Trophoblast cell (in vitro differentiated cells and primary cell): ENCODE results near the gene ERFL.
"Not testable (repeated sequence)": the region's sequence is repeated elsewhere in the genome, so short reads cannot be mapped to it uniquely, and the experiment has no call there.

ENCODE experiments used
- DNase-seq, 2 donors: peaks; one replicate each; pipeline ENCODE4 v3.0.0-alpha.2; 2016
- H2AFZ ChIP-seq: 2 replicates; pipeline ENCODE4 v1.6.1; 2013; ENCODE audit warnings: low read length, moderate library complexity, mild to moderate bottlenecking; ENCODE audit not compliant: insufficient read depth, poor library complexity
- H2AK5ac ChIP-seq: 2 replicates; pipeline ENCODE4 v1.6.1; 2013; ENCODE audit warnings: mild to moderate bottlenecking, low read length
- H2BK120ac ChIP-seq: 2 replicates; pipeline ENCODE4 v1.6.1; 2013; ENCODE audit warnings: low read length, mild to moderate bottlenecking, moderate library complexity; ENCODE audit not compliant: insufficient read depth, poor library complexity
- H2BK12ac ChIP-seq: 2 replicates; pipeline ENCODE4 v1.6.1; 2013; ENCODE audit warnings: mild to moderate bottlenecking, low read length, moderate library complexity
- H2BK5ac ChIP-seq: 2 replicates; pipeline ENCODE4 v1.6.1; 2013; ENCODE audit warnings: low read length, low read depth, moderate library complexity, mild to moderate bottlenecking; ENCODE audit not compliant: poor library complexity
- H3K14ac ChIP-seq: 2 replicates; pipeline ENCODE4 v1.6.1; 2013; ENCODE audit warnings: mild to moderate bottlenecking, low read length
- H3K18ac ChIP-seq: 2 replicates; pipeline ENCODE4 v1.6.1; 2013; ENCODE audit warnings: mild to moderate bottlenecking, low read length
- H3K23ac ChIP-seq: 2 replicates; pipeline ENCODE4 v1.6.1; 2013; ENCODE audit warnings: low read length
- H3K27ac ChIP-seq: 2 replicates; pipeline ENCODE4 v1.5.1; 2013; ENCODE audit warnings: low read depth, mild to moderate bottlenecking, inconsistent platforms, low read length, moderate library complexity
- H3K27me3 ChIP-seq: 2 replicates; pipeline ENCODE4 v1.6.1; 2013; ENCODE audit warnings: inconsistent platforms, mild to moderate bottlenecking, low read length, moderate library complexity; ENCODE audit not compliant: insufficient read depth
- H3K36me3 ChIP-seq, 2 experiments: 1 replicate in 1 of 2; 2 replicates in 1 of 2; pipeline ENCODE4 v1.6.1; 2013; ENCODE audit warnings: low read length in 2 of 2, mild to moderate bottlenecking in 2 of 2, moderate library complexity in 1 of 2; ENCODE audit not compliant: insufficient read depth in 2 of 2, control insufficient read depth in 1 of 2
- H3K4ac ChIP-seq: 2 replicates; pipeline ENCODE4 v1.6.1; 2013; ENCODE audit warnings: low read depth, mild to moderate bottlenecking, low read length, moderate library complexity
- H3K4me1 ChIP-seq, 2 experiments: 1 replicate in 1 of 2; 2 replicates in 1 of 2; pipeline ENCODE4 v1.6.1; 2013; ENCODE audit warnings: low read length in 2 of 2, mild to moderate bottlenecking in 2 of 2, moderate library complexity in 1 of 2; ENCODE audit not compliant: insufficient read depth in 2 of 2, control insufficient read depth in 1 of 2
- H3K4me2 ChIP-seq: 2 replicates; pipeline ENCODE4 v1.6.1; 2013; ENCODE audit warnings: inconsistent platforms, mild to moderate bottlenecking, low read length, moderate library complexity
- H3K4me3 ChIP-seq: 2 replicates; pipeline ENCODE4 v1.5.1; 2013; ENCODE audit warnings: mild to moderate bottlenecking, low read depth, low read length, inconsistent platforms
- H3K79me1 ChIP-seq: one replicate; pipeline ENCODE4 v1.6.1; 2013; ENCODE audit warnings: low read length
- H3K79me2 ChIP-seq: 2 replicates; pipeline ENCODE4 v1.6.1; 2013; ENCODE audit warnings: low read length, mild to moderate bottlenecking; ENCODE audit not compliant: control insufficient read depth, insufficient read depth, poor library complexity
- H3K9ac ChIP-seq: 2 replicates; pipeline ENCODE4 v1.6.1; 2013; ENCODE audit warnings: mild to moderate bottlenecking, low read length
- H3K9me3 ChIP-seq: 2 replicates; pipeline ENCODE4 v1.6.1; 2013; ENCODE audit warnings: low read depth, mild to moderate bottlenecking, control low read depth, inconsistent platforms, low read length; ENCODE audit not compliant: insufficient read depth
- H4K12ac ChIP-seq: 2 replicates; pipeline ENCODE4 v1.6.1; 2013; ENCODE audit warnings: low read depth, mild to moderate bottlenecking, low read length, moderate library complexity
- H4K8ac ChIP-seq: 2 replicates; pipeline ENCODE4 v1.6.1; 2013; ENCODE audit warnings: low read depth, mild to moderate bottlenecking, low read length, moderate library complexity
- H4K91ac ChIP-seq: one replicate; pipeline ENCODE4 v1.6.1; 2013; ENCODE audit warnings: low read depth, mild to moderate bottlenecking, low read length, moderate library complexity
- WGBS: extraction: QIAGEN DNeasy Blood & Tissue Kit; methylation state at CpG from one replicate; pipeline ENCODE4 v1.1.7; 2013; ENCODE audit warnings: missing lambda C conversion rate; ENCODE audit not compliant: insufficient read length, insufficient coverage; ENCODE audit errors: extremely low coverage; 5-methylcytosine and 5-hydroxymethylcytosine counted together

The ERFL gene

GRCh38 chr19:41917676-41918075 lies 10.6 kb downstream of the ERFL start:
- Histone ChIP-seq H3K79me2 (no peaks in the 10 kb centered on the region), H3K36me3 (no peaks in the 10 kb centered on the region), H4K8ac (no peak overlapping the region), H3K4me2 (no peak overlapping the region), H3K23ac (no peak overlapping the region), H4K91ac (no peak overlapping the region), H2AK5ac (no peak overlapping the region), H3K4ac (no peak overlapping the region), H3K79me1 (no peaks in the 10 kb centered on the region), H3K9ac (no peak overlapping the region), H2BK5ac (no peak overlapping the region), H4K12ac (no peak overlapping the region), H3K9me3 (peaks cover 36% of the 10 kb centered on the region), H2AFZ (no peak overlapping the region), H3K27ac (no peak overlapping the region), H3K27me3 (peaks cover 68% of the 10 kb centered on the region), H3K4me1 (no peaks in the 10 kb centered on the region), H2BK120ac (no peak overlapping the region), H3K4me3 (no peak overlapping the region), H3K14ac (no peak overlapping the region), H3K18ac (no peak overlapping the region), H2BK12ac (no peak overlapping the region)
- WGBS = no CpG with 5 or more reads among the region's 12 CpGs
- no peak for DNase-seq

GRCh38 chr19:41915776-41916414 lies 12.4 kb downstream of the ERFL start:
- no peak overlapping the region for H2BK12ac ChIP-seq
- DNase-seq = no peak
- no peak overlapping the region for H2AFZ ChIP-seq
- H3K4me2 ChIP-seq = no peak overlapping the region
- no peak overlapping the region for H3K18ac ChIP-seq
- whole genome bisulfite sequencing = no CpG with 5 or more reads among the region's 27 CpGs
- H3K14ac ChIP-seq = no peak overlapping the region
- H4K8ac ChIP-seq = no peak overlapping the region
- H3K79me2 ChIP-seq = no peaks in the 10 kb centered on the region
- no peak overlapping the region for H2BK120ac ChIP-seq
- no peaks in the 10 kb centered on the region for H3K79me1 ChIP-seq
- no peak overlapping the region for H3K4ac ChIP-seq
- no peak overlapping the region for H3K9ac ChIP-seq
- H4K91ac ChIP-seq = no peak overlapping the region
- no peak overlapping the region for H4K12ac ChIP-seq
- peak overlapping the region; percentile 33 for H3K4me3 ChIP-seq
- H3K36me3 ChIP-seq = no peaks in the 10 kb centered on the region
- H2AK5ac ChIP-seq = no peak overlapping the region
- H3K23ac ChIP-seq = peak overlapping the region; percentile 77
- H2BK5ac ChIP-seq = no peak overlapping the region
- peaks cover 36% of the 10 kb centered on the region for H3K9me3 ChIP-seq
- no peak overlapping the region for H3K27ac ChIP-seq
- peaks cover 68% of the 10 kb centered on the region for H3K27me3 ChIP-seq
- no peaks in the 10 kb centered on the region for H3K4me1 ChIP-seq

- no CpG with 5 or more reads among the region's 38 CpGs for WGBS
- no peaks in the 10 kb centered on the region for H3K79me1 ChIP-seq
- H3K4me1 ChIP-seq = no peaks in the 10 kb centered on the region
- no peak overlapping the region for H3K4me2 ChIP-seq
- H3K14ac ChIP-seq = no peak overlapping the region
- no peak overlapping the region for H2AFZ ChIP-seq
- H3K4me3 ChIP-seq = no peak overlapping the region
- no peak overlapping the region for H2AK5ac ChIP-seq
- H3K9ac ChIP-seq = no peak overlapping the region
- H3K9me3 ChIP-seq = peaks cover 35% of the 10 kb centered on the region
- H2BK5ac ChIP-seq = no peak overlapping the region
- peaks cover 62% of the 10 kb centered on the region for H3K27me3 ChIP-seq
- H2BK120ac ChIP-seq = no peak overlapping the region
- H3K23ac ChIP-seq = no peak overlapping the region
- no peak overlapping the region for H3K4ac ChIP-seq
- no peaks in the 10 kb centered on the region for H3K36me3 ChIP-seq
- H4K12ac ChIP-seq = no peak overlapping the region
- no peak overlapping the region for H3K27ac ChIP-seq
- DNase-seq = no peak
- H3K79me2 ChIP-seq = no peaks in the 10 kb centered on the region
- H2BK12ac ChIP-seq = no peak overlapping the region
- H4K8ac ChIP-seq = no peak overlapping the region
- no peak overlapping the region for H4K91ac ChIP-seq
- no peak overlapping the region for H3K18ac ChIP-seq
These were observed 13.1 kb downstream of the ERFL start for GRCh38 chr19:41915021-41915775.

DNA sequence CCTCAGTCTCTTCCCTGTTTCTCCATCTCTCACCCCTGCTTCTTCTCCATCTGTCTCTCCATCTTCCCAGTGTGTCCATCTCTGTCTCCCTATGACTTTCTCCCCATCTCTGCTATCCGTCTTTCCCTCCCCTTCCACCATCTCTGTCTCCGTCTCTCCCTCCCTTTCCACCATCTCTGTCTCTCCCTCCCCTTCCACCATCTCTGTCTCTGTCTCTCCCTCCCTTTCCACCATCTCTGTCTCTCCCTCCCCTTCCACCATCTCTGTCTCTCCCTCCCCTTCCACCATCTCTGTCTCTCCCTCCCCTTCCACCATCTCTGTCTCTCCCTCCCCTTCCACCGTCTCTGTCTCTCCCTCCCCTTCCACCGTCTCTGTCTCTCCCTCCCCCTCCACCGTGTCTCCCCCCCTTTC lies 13.8 kb downstream of the ERFL start:
- H3K4me1 ChIP-seq, H3K79me1 ChIP-seq, H3K36me3 ChIP-seq, H3K79me2 ChIP-seq, H3K9ac ChIP-seq, H3K14ac ChIP-seq, H3K18ac ChIP-seq, H2BK12ac ChIP-seq, H3K4me3 ChIP-seq, H2AK5ac ChIP-seq, H4K12ac ChIP-seq, H3K4me2 ChIP-seq, H4K8ac ChIP-seq, H3K23ac ChIP-seq, H3K27ac ChIP-seq, H2AFZ ChIP-seq, H3K4ac ChIP-seq, DNase-seq, H2BK5ac ChIP-seq, H2BK120ac ChIP-seq, H4K91ac ChIP-seq: not testable (repeated sequence)
- H3K9me3 ChIP-seq = peaks cover 28% of the 10 kb centered on the region
- WGBS = no CpG with 5 or more reads among the region's 5 CpGs
- H3K27me3 ChIP-seq = peaks cover 58% of the 10 kb centered on the region
